ENCODE measurements around the gene ABCA10.

DNA sequence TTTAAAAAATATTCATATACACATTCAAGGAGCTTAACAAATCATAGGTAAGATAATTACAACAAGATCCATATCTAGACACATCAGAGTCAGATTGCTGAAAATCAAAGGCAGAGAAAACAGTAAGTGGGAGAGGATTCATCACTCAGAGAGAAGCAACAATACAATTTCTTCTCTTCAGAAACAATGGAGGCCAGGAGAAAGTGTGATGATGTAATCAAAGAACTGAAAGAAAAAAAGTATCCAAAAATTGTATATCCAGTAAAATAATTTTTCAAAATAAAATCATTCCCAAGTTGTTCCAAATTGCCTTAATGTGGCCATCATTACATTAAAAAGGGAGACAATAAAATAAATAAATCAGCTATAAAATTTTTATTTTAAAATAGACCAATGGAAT, 69.2 kb downstream of the ABCA10 start:
- TF ChIP-seq, protein P1, sequence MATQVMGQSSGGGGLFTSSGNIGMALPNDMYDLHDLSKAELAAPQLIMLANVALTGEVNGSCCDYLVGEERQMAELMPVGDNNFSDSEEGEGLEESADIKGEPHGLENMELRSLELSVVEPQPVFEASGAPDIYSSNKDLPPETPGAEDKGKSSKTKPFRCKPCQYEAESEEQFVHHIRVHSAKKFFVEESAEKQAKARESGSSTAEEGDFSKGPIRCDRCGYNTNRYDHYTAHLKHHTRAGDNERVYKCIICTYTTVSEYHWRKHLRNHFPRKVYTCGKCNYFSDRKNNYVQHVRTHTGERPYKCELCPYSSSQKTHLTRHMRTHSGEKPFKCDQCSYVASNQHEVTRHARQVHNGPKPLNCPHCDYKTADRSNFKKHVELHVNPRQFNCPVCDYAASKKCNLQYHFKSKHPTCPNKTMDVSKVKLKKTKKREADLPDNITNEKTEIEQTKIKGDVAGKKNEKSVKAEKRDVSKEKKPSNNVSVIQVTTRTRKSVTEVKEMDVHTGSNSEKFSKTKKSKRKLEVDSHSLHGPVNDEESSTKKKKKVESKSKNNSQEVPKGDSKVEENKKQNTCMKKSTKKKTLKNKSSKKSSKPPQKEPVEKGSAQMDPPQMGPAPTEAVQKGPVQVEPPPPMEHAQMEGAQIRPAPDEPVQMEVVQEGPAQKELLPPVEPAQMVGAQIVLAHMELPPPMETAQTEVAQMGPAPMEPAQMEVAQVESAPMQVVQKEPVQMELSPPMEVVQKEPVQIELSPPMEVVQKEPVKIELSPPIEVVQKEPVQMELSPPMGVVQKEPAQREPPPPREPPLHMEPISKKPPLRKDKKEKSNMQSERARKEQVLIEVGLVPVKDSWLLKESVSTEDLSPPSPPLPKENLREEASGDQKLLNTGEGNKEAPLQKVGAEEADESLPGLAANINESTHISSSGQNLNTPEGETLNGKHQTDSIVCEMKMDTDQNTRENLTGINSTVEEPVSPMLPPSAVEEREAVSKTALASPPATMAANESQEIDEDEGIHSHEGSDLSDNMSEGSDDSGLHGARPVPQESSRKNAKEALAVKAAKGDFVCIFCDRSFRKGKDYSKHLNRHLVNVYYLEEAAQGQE (IDR thresholded peaks at IDR 0.05; ENCODE audit: unreplicated experiment): no peak
- no peak for TF ChIP-seq EZH2 (IDR thresholded peaks at IDR 0.05; ENCODE audit: low read depth, unreplicated experiment)
- TF ChIP-seq, protein P2, sequence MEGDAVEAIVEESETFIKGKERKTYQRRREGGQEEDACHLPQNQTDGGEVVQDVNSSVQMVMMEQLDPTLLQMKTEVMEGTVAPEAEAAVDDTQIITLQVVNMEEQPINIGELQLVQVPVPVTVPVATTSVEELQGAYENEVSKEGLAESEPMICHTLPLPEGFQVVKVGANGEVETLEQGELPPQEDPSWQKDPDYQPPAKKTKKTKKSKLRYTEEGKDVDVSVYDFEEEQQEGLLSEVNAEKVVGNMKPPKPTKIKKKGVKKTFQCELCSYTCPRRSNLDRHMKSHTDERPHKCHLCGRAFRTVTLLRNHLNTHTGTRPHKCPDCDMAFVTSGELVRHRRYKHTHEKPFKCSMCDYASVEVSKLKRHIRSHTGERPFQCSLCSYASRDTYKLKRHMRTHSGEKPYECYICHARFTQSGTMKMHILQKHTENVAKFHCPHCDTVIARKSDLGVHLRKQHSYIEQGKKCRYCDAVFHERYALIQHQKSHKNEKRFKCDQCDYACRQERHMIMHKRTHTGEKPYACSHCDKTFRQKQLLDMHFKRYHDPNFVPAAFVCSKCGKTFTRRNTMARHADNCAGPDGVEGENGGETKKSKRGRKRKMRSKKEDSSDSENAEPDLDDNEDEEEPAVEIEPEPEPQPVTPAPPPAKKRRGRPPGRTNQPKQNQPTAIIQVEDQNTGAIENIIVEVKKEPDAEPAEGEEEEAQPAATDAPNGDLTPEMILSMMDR (conservative IDR thresholded peaks at IDR 0.05; ENCODE audit: low read depth in 2 of 2): no peak
- no peak for TF ChIP-seq JUNB (IDR thresholded peaks at IDR 0.05; ENCODE audit: unreplicated experiment)
- TF ChIP-seq EZH2phosphoT487 (IDR thresholded peaks at IDR 0.05; ENCODE audit: unreplicated experiment): no peak
- TF ChIP-seq, protein P3, sequence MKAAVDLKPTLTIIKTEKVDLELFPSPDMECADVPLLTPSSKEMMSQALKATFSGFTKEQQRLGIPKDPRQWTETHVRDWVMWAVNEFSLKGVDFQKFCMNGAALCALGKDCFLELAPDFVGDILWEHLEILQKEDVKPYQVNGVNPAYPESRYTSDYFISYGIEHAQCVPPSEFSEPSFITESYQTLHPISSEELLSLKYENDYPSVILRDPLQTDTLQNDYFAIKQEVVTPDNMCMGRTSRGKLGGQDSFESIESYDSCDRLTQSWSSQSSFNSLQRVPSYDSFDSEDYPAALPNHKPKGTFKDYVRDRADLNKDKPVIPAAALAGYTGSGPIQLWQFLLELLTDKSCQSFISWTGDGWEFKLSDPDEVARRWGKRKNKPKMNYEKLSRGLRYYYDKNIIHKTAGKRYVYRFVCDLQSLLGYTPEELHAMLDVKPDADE (IDR thresholded peaks at IDR 0.05): no peak
- TF ChIP-seq CREB1 (CRISPR knock-in tag; IDR thresholded peaks at IDR 0.05; ENCODE audit: low read depth): no peak
